ENCODE results near the gene KRT25. TPM values are rescaled to one million over a fixed set of nuclear protein-coding genes. Genes with fewer than 3 reads are reported as not detected.

KRT25 gene
- total and polyA plus RNA-seq, 2 of the 13 experiments (the other 11 are each of a cell fraction or from before 2014, with no cell fraction given): not detected

- no peak overlapping the region for H3K4me3 ChIP-seq (replicated peaks in 1 of 3; ENCODE audit: insufficient read depth in 1 of 3, low read depth in 2 of 3, low read length in 3 of 3)
- peaks cover 0 to 40% of the 10 kb centered on the region in 2 experiments; a peak in 4 of 5 replicates for H3K27me3 ChIP-seq (ENCODE audit: control insufficient read depth in 1 of 2, insufficient read depth in 2 of 2, low read length in 2 of 2)
- no peak overlapping the region for H3K9ac ChIP-seq (ENCODE audit: insufficient read depth, low read depth, low read length)
- ChIA-PET CTCF (ENCODE audit: low intra/inter-chr PET ratio, low total read pairs) (no interaction called here), POLR2A (no interaction called here)
- H2AFZ ChIP-seq (ENCODE audit: low read length): no peak overlapping the region
- ATAC-seq (no peak), FAIRE-seq (no peak), DNase-seq (ENCODE audit: low spot score) (no peak)
- intact Hi-C loops (cut with micrococcal nuclease; ENCODE audit: unreplicated experiment): no loop called here
- TF ChIP-seq ZNF20 (CRISPR knock-in tag; IDR thresholded peaks at IDR 0.05): no peak
- TF ChIP-seq KLF12 (CRISPR knock-in tag; IDR thresholded peaks at IDR 0.05; ENCODE audit: borderline replicate concordance): no peak
- no peak for TF ChIP-seq HNRNPLL (IDR thresholded peaks at IDR 0.05; ENCODE audit: low read depth, low read length, poor library complexity, severe bottlenecking)
- no peak for TF ChIP-seq ZXDC (CRISPR knock-in tag; IDR thresholded peaks at IDR 0.05)
- no peak for TF ChIP-seq SIN3B (IDR thresholded peaks at IDR 0.05; ENCODE audit: low read length)
- no peaks in the 10 kb centered on the region for H3K9me3 ChIP-seq (ENCODE audit: low read length)
- H3K4me1 ChIP-seq (ENCODE audit: insufficient read depth, low read length): 0 out of 2 replicates have a peak, but pooled peaks cover 8% of the 10 kb centered on the region
- no peaks in the 10 kb centered on the region for H4K20me1 ChIP-seq (ENCODE audit: insufficient read depth, low read length)
- in situ Hi-C loops (cut with HindIII; ENCODE audit: extremely low pct_ligation_motif_present, low pct_unique_long_range_greater_than_20kb): no loop called here
- H3K27ac ChIP-seq (ENCODE audit: extremely low read length, insufficient read depth, low read length): no peak overlapping the region
- H3K36me3 ChIP-seq (replicated peaks in 1 of 2; ENCODE audit: control insufficient read depth in 1 of 2, insufficient read depth in 2 of 2, low read length in 2 of 2): no peaks in the 10 kb centered on the region
- WGBS (ENCODE audit: low lambda C conversion rate): 3% methylated on average over 4 of the region's 4 CpGs
- H3K79me2 ChIP-seq (ENCODE audit: insufficient read depth, low read length): no peaks in the 10 kb centered on the region
- no peak overlapping the region for H3K4me2 ChIP-seq (ENCODE audit: low read depth, low read length)
- no TSS peak for BruUV-seq (replicated peaks)
Measured at GRCh38 chr17:40775945-40776344, 20.8 kb upstream of the KRT25 start.

- TF ChIP-seq ZNF235 (CRISPR knock-in tag; IDR thresholded peaks at IDR 0.05; ENCODE audit: borderline replicate concordance) (no peak), IKZF4 (CRISPR knock-in tag; IDR thresholded peaks at IDR 0.05; ENCODE audit: borderline replicate concordance, low read depth, not compliant biosample characterization) (no peak), DMAP1 (CRISPR knock-in tag; IDR thresholded peaks at IDR 0.05) (no peak), FOXM1 (CRISPR knock-in tag; IDR thresholded peaks at IDR 0.05) (no peak), ETS1 (CRISPR knock-in tag; IDR thresholded peaks at IDR 0.05) (no peak), SMAD1 (CRISPR knock-in tag; IDR thresholded peaks at IDR 0.05; ENCODE audit: borderline replicate concordance, low read depth) (no peak)
- Histone ChIP-seq H3K27ac (ENCODE audit: extremely low read length, insufficient read depth, low read length) (no peak within 1 kb of the TSS), H3K79me2 (ENCODE audit: insufficient read depth, low read length) (no peaks in the 10 kb centered on the region), H3K27me3 (ENCODE audit: control insufficient read depth in 1 of 2, insufficient read depth in 2 of 2, low read length in 2 of 2) (peaks cover 0 to 15% of the 10 kb centered on the region in 2 experiments; a peak in 4 of 5 replicates), H4K20me1 (ENCODE audit: insufficient read depth, low read length) (no peaks in the 10 kb centered on the region), H3K9ac (ENCODE audit: insufficient read depth, low read depth, low read length) (no peak within 1 kb of the TSS), H2AFZ (ENCODE audit: low read length) (no peak within 1 kb of the TSS), H3K36me3 (replicated peaks in 1 of 2; ENCODE audit: control insufficient read depth in 1 of 2, insufficient read depth in 2 of 2, low read length in 2 of 2) (no peaks in the 10 kb centered on the region), H3K4me3 (replicated peaks in 1 of 3; ENCODE audit: insufficient read depth in 1 of 3, low read depth in 2 of 3, low read length in 3 of 3) (no peak within 1 kb of the TSS), H3K4me1 (ENCODE audit: insufficient read depth, low read length) (no peaks in the 10 kb centered on the region), H3K4me2 (ENCODE audit: low read depth, low read length) (no peak within 1 kb of the TSS), H3K9me3 (ENCODE audit: low read length) (no peaks in the 10 kb centered on the region)
- ATAC-seq (no peak), FAIRE-seq (no peak), DNase-seq (ENCODE audit: low spot score) (no peak)
- in situ Hi-C loops (cut with HindIII; ENCODE audit: extremely low pct_ligation_motif_present, low pct_unique_long_range_greater_than_20kb) (no loop called here), intact Hi-C loops (cut with micrococcal nuclease; ENCODE audit: unreplicated experiment) (no loop called here)
- POLR2A ChIA-PET: no interaction called here
- 3% methylated on average over 3 of the region's 3 CpGs for WGBS (ENCODE audit: low lambda C conversion rate)
- CTCF ChIA-PET (ENCODE audit: low intra/inter-chr PET ratio, low total read pairs): no interaction called here
- BruUV-seq (replicated peaks): no TSS peak
Measured at GRCh38 chr17:40772101-40772500, 17.0 kb upstream of the KRT25 start, which contains the start of gene KRT26. Gene KRT26 (minus strand): TSS chr17:40772201. CDS start chr17:40772113, 88 bp downstream.

Data from HepG2 (cell line).